HG03066 (cell line): ENCODE results near the gene MEG3.

Source experiments
- ATAC-seq: cut with Tn5 transposase; IDR thresholded peaks from one replicate; pipeline ENCODE4 v1.9.1; 2021; ENCODE audit warnings: low read depth; ENCODE audit not compliant: unreplicated experiment

MEG3 gene

DNA sequence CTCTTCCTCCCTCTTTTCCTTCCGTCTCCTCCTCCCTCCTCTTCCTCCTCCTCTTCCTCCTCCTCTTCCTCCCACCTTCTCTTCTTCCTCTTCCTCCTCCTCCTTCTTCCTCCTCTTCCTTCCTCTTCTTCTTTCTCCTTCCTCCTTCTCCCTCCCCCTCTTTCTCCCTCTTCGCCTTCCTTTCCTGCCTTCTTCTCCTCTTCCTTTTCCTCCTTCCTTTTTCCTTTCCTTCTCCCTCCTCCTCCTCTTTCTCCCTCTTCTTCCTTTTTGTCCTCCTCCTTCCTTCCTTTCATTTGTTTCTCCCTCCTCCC is 36.0 kb downstream of the MEG3 start:
- ATAC-seq, result no peak

DNA sequence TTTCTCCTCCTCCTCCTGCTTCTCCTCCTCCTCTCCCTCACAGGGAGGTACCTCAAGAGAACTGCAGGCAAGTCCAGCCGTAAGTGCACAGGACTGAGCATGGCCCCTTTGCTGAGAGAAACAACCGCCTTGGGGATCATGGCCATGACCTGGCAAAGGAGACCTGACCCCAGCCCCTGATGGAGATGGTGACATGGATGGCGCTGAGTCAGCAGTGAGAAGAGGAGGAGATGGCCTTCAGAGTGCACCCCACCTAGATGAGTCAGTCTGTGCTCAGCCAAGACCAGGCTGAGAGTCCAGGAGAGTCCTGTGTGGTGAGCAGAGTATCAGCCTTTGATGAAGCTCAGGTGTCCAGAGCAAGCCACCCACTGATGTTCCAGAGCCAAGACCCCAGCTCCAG is 36.4 kb downstream of the MEG3 start:
- ATAC-seq, result no peak

DNA sequence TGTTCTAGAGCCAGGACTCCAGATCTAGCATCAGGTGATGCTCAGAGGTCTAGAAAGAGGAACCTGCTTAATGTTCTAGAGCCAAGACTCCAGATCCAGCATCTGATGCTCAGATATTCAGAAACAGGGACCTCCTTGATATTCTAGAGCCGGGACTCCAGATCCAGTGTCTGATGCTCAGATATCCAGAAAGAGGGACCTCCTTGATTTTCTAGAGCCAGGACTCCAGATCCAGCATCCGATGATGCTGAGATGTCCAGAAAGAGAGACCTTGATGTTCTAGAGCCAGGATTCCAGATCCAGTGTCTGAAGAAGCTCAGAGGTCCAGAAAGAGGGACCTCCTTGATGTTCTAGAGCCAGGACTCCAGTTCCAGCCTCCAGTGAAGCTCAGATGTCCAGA is 36.9 kb downstream of the MEG3 start:
- no peak for ATAC-seq

DNA sequence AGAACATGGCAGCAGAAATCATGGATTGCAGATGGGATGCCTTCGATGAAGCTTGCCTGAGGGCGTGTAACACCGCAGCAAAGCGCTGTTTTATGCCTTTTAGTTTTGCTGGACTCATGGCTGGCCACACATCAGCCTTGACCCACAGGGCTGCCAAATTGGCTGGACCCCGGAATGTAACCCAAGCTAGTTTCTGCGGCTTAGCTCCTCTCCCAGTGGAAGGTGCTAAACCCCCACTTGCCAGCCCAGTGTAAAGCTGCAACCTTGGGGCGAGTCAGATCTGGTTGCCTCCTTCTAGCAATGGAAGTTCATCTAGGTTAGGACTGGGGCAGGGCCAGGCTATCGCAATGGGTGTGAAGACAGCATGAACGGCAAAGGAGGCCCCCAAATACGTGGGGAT is 38.3 kb downstream of the MEG3 start:
- no peak for ATAC-seq

DNA sequence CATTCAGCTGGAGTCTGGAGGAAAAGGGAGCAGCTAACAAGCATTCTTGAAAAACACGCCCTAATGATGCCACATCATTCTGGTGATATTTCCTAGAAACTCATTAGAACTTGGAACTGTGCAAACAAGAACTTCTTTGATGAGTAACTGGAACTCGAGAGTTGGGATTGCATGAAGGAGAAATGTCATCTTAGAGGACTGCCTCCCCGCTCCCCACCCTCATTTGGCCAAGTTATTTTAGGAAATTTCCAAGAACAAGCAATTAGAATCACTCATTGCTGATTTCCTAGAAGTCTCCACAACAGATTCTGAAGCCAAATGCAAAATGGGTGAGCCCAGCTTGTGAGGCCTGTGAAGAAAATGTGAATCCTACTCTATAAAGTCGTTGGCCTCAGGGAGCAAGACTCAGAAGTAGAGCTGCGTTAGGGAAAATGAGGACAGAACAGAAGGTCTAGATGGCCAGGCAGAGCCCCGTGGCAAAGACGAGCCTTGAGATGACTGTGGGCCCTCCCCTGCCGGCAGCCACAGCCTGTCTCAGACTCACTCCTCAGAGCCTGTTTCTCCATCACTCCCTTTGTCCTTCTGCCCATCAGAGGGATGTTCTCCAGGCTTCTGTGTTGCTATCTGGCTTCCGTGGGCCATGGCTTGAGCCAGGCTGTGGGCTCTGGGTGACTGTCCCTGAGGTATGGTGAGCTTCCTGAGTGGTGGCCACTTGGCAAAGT is 39.2 kb downstream of the MEG3 start:
- ATAC-seq, result no peak

DNA sequence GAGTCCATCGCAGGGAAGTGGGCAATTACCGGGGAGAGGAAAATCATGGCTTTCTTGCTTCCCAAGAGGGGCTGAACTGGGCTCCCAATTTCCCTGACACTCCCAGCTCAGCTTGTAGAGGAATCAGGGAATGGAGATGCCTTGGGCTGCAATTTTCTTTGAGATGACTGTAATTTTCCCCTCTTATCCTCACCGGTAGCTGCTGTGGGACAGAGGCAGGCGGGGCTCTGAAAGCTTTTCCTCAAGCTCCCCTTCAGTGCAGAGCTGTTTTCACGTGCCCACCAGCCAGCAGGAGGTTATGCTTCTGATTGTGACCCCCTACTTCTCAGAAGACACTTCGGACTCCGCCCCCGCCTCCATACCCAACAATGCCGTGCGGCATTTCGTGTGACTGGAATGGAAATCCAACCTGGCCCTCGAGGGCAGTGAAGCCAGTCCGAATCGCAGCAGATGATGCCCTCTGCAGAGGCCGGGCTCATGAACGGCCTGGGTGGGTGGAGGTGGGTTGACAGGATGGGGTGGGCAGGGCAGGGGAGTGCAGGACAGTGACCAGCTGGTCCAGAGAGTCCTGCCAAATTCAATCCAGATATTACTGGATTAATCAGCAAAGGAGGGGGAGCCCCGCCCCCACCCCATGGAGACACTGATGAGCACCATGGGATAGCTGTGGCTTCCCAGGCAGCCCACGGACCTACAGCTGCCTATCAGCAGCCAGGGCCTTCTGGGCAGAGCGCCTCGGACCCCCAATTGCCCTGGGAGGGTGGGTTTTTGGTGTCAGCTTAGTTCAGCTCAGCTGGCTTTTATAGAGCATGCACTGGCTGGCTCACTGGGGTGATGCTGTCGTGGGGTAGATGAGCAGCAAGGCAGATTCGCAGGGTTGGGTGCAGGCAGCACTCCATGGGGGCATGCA is 40.0 kb downstream of the MEG3 start:
- ATAC-seq, result no peak

DNA sequence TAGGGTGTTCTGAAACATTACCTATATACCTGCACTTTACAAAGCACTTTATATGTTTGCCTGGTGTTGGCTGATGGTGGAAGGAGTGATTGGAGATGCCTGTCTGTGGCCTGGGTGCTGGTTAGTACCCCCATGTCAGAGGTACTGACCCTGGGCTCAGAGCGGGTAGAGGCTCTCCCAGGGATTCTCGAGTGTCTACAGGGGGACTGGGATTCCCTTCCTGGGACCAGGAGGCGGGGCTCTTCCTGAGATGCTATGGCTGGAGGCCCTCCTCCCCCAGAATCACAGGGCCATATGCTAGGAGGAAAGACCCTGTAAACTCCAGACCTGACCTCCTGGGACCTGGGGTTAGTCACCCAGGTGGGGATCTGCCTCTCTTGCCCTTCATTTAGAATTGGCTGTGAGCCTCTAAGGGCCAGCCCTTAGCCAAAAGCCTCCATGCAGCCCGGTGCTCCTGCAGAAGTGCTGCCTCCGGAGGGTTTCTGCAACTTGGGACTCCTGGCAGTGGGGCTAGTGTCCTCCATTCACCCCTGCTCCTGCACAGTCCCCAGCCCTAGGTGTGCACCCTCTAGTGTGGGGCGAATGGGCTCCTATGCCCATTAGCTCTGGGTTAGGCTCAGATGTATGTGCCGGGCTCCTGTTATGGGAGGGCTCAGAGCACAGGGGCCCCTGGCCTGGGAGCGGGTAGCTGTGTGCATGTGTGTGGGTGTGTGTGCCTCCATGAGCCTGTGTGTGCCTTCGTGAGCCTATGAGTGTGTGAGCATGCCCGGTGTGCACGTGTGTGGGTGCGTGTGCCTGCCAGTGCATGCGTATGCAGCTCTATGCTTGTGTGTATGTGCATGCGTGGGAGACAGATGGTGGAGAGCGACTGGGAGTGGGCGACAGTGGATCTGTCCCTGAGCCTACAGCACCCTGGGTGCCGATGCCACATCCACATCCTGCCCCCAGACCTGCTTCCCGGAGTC is 41.0 kb downstream of the MEG3 start:
- no peak for ATAC-seq

DNA sequence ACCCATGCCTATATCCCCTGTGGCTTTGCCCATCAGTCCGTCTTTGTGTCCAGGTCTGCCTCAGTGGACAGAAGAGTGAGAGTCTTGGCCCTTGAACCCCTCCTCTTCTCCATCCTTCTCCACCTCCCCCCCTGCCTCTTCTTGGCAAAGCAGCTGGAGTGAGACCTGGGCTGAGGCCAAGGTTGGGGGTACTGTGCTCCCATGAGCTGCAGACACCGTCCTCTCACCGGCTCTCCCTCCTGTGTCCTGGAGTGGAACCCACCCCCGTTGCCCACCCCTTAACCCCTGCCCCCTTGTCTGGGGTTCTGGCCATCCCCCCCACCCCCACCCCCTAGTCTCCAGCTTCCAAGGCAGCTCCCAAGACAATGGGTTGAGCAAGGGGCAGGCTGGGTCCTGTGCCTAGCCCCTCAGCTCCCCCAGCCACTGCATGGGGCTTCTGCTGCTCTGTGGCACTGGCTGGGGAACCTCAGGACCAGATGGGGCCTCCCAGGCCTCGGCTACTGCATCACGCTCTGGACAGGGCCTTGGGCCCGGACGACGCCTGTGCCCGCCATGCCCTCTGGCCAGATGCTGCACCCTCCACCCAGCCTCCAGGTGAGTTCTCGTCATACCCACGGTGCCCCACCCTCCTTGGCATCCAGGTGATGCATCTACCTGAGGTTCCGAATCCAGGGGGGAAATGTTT is 41.9 kb downstream of the MEG3 start:
- no peak for ATAC-seq

DNA sequence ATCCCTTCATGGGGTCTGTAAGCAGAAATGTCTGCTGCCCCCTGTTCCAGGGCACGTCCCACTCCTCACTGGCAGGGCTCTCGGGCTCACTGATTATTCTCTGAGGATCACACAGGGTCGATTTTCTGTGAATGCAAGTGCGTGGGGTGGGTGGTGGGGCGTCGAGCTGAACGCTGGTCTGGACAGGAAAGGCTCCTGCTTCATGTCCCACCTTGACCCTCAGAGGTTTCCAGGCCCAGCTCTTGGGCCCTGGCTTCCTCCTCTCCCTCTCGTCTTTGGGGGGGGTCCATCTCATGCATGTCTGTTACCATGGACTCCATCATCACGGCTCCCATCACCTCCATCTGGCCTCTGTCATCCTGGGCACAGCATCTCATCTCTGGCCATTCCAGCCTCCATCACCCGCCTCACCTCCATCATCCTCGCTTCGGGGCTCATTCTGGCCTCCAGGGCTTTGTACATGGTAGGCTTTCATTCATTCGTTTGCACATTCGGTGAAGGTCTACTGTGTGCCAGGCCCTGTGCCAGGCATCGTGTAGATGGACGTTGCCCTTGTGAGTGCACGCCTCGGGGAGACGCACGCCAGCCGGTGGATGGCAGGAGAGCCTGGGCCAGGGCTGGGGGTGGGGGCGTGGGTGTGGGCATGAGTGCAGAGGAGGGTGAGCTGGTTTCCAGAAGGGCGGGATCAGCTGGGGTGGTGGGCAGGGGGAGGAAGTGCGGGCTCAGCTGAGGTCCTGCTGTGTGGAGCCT is 42.9 kb downstream of the MEG3 start:
- ATAC-seq, result no peak

DNA sequence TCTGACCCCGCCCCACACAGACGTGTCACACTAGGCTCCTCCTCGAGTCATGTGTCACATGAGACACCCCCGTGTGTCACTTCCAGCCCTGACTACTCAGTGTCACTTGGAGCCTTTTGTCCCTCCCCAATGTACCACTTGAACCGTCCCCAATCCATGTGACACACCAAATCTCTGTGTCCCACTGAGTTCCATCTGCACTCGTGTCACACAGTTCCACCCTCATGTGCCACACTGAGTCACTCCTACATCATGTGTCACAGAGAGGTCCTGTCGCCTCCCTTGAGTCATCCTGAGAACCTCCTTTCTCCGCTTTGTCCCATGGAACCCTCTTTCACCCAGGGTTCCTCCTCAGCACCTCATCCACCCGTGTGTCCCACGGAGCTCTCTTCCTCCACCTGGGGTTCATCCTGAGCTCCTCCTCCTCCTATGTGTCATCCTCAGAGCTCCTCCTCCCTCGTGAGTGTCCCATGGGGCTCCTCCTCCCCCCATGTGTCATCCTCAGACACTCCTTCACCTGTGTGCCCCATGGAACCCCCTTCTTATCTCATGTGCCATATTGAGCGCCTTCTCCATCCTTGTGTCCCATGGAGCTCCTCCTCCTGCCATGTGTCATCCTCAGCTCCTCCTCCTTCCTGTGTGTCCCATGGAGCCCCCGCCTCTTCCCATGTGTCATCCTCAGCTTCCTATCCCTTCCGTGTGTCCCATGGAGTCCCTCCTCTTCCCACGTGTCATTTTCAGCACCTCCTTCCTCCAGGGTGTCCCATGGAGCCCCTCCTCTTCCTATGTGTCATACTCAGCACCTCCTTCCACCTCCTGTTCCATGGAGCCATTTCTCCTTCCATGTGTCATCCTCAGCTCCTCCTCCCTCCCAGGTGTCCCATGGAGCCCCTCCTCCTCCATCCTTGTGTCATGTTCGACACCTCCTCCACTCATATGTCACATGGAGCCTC is 45.6 kb downstream of the MEG3 start:
- no peak for ATAC-seq

DNA sequence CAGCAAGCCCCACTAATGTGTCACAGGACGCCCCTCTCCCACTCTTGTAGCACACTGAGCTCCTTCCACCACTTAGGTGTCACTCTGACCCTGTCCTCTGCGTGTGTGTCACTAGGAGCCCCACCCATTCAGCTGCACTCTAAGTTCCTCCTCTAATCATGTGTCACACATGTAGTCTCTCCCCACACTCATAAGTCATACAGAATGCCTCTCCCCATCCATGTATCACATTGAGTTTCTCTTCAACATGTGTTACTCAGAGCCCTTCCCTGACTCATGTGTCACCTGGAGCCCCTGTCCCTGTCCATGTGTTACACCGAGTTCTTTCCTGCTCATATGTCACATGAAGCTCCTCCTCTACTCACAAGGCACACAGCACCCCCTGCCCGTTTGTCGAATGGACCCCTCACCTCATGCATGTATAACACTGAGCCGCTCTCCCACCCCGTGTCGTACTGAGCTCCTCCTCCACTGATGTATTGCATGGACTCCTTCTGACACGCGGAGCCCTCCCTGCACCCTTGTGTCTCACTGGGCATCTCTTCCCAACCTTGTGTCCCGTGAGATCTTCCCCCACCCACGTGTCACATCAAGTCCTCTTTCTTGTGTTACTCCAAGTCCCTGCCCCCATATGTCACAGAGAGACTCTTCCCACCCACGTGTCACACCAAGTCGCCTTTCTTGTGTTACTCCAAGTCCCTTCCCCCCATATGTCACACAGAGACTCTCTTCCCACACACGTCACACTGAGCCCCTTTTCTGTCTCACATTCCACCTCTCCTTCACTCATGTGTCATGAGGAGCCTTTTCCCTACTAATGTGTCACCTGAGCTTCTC is 46.6 kb downstream of the MEG3 start:
- no peak for ATAC-seq

DNA sequence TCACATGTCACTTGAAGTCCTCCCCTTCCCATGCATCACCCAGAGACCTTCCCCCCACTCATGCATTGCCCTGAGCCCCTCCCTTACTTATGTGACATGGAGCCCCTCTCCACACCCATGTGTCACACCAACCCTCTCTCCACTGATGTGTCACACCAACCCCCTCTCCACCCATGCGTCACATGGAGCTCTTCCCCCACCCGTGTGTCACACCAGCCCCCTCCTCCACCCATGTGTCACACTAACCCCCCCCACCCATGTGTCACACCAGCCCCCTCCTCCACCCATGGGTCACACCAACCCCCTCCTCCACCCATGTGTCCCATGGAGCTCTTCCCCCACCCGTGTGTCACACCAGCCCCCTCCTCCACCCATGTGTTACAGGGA is 47.2 kb downstream of the MEG3 start:
- no peak for ATAC-seq

DNA sequence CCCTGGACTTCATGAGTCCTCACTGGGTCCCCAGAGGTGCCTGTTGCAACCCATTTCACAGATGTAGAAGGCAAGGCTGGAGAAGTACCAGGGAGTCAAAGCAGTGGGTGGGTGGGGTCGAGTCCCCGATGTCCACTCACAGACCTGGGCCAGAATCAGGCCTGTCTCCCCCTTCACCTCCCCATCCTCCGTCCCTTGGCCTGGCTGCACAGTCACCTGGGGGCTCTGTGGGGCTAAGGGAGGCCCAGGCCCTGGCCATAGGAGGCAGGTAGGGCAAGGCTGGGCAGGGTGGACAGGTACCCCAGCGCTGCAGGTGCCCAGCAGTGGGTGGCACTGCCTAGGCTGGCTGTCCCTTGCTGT is 48.1 kb downstream of the MEG3 start:
- no peak for ATAC-seq

DNA sequence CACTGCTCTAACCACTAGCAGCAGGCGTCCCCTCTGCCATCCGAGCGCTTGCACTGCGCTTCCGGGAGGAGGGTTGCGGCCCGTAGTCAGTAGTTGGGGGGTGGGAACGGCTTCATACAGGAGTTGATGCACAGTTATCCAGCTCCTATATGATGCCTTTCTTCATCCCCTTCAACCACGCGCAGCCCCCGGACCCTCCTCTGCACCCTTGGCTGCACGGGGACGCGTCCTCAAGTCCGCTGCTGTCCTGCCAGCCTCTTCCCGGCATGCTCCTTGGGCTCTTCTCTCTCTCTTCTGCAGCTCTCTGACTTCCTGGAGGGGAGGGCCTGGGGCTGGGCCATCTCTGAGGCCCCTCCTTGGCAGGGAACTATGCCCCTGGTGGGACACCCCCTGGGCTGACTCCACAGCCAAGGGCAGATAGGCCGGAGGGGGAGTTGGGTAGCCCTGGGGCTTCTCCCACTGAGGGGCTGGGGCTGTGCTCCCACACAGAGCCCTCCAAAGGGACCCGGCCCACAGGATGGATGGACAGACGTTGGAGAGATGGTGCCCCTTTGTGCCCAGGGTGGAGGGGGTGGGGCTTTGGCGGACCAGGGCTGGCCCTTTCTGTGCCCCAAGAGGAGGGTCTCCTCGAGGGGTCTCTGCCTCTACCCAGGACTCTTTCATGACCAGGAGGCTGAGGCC is 48.6 kb downstream of the MEG3 start:
- no peak for ATAC-seq

DNA sequence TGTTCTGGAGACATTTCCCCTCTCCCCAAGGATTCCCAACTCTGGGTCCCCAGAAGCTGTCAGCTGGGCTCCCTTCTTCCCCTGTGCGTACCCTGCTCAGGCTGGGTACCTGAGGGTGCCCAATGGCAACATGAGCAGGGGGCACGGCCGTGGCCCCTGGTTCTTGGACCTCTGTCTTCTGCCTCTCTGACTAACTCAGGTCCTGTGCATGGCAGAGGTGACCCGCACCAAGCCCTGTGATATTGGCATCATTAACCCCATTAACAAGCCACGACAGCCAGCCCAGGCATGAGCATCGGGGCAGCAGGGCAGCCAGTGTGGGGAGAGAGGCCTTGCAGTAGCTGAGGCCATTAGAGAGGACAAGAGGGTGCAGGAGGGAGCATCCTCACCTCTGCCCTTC is 49.2 kb downstream of the MEG3 start:
- no peak for ATAC-seq

DNA sequence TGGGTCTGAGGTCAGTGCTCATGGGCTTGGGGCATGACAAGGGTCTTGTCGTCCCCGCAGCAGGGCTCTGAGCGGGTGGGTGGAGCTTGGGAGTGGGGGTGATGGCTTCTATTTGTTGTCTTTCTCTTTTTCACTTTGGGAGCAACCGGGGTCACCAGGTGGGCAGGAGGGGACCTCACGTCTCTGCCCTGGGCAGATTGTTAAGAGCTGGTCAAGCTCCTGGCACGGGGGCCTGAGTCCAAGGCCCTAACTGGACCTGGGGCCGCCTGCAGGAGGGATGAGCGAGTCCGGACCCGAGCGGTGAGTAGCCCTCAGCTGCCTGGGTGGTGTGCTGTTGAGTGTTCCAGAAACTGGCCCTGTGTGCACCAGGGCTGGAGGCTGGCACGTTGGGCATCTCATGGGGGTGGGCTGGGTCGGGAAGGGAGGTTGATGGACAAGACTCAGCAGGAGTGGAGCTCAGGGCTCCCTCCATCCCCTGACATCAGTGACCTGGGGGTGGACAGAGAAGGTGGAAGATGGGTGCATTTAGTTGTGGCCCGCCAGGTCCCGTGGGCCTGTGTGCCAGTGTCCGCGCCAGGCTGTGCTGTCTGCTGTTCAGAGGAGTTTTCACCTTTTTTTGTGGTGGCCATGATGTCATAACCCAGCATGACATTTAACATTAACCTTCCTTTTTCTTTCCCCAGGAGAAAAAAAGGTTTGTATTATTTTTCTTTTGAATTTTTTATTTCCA is 50.1 kb downstream of the MEG3 start:
- no peak for ATAC-seq
